ENCODE data around the gene CARD19.
A peak's percentile ranks its signal among the peaks of the same experiment; 100 is the strongest.
"Not testable (repeated sequence)": the region's sequence is repeated elsewhere in the genome, so short reads cannot be mapped to it uniquely, and the experiment has no call there.

CARD19 gene

GRCh38 chr9:93112116-93112863 is 16.3 kb downstream of the CARD19 start:
- intact Hi-C loops (cut with DNase I): loop anchor here (5.0 kb wide), 1 partner anchor 195 kb away; no protein-coding TSS in a partner anchor
- DNase-seq: peak in 5 of 42 donors; percentile 3 to 12 (median 5)

GRCh38 chr9:93112864-93113389 is 16.9 kb downstream of the CARD19 start:
- peak in 8 of 42 donors; percentile 1 to 20 (median 7) for DNase-seq
- intact Hi-C loops (cut with DNase I): loop anchor here (5.0 kb wide), 1 partner anchor 194 kb away; no protein-coding TSS in a partner anchor

GRCh38 chr9:93114169-93114983 is 18.4 kb downstream of the CARD19 start:
- intact Hi-C loops (cut with DNase I): loop anchor here (5.0 kb wide), 1 partner anchor 193 kb away; no protein-coding TSS in a partner anchor
- DNase-seq: peak in 11 of 42 donors; percentile 2 to 38 (median 5)

GRCh38 chr9:93114984-93115335 is 18.9 kb downstream of the CARD19 start:
- DNase-seq: peak in 2 of 42 donors; percentile 2 to 4
- intact Hi-C loops (cut with DNase I): loop anchor here (5.0 kb wide), 1 partner anchor 192 kb away; no protein-coding TSS in a partner anchor

- intact Hi-C loops (cut with DNase I): no loop called here
- DNase-seq: peak in 1 of 42 donors; percentile 1
Observed at GRCh38 chr9:93115486-93116071, 19.6 kb downstream of the CARD19 start.

GRCh38 chr9:93116072-93116961 is 20.3 kb downstream of the CARD19 start:
- DNase-seq: peak in 30 of 42 donors; percentile 17 to 86 (median 58)
- intact Hi-C loops (cut with DNase I): no loop called here

GRCh38 chr9:93117521-93117920 is 21.5 kb downstream of the CARD19 start:
- intact Hi-C loops (cut with DNase I): not testable (repeated sequence)
- peak in 5 of 42 donors; percentile 0 to 34 (median 1) for DNase-seq

GRCh38 chr9:93117924-93118862 is 22.2 kb downstream of the CARD19 start:
- intact Hi-C loops (cut with DNase I): no loop called here
- peak in 9 of 42 donors; percentile 0 to 38 (median 5) for DNase-seq

- peak in 10 of 42 donors; percentile 1 to 36 (median 4) for DNase-seq
- intact Hi-C loops (cut with DNase I): no loop called here
Observed at GRCh38 chr9:93118863-93119702, 23.1 kb downstream of the CARD19 start.

GRCh38 chr9:93119703-93119952 is 23.6 kb downstream of the CARD19 start:
- no peak for DNase-seq
- intact Hi-C loops (cut with DNase I): no loop called here

- peak; percentile 49 to 92 (median 73) for DNase-seq
- intact Hi-C loops (cut with DNase I): no loop called here
Observed at GRCh38 chr9:93119953-93120845, 24.2 kb downstream of the CARD19 start.

GRCh38 chr9:93120846-93121315 is 24.9 kb downstream of the CARD19 start:
- peak in 4 of 42 donors; percentile 1 to 26 (median 9) for DNase-seq
- intact Hi-C loops (cut with DNase I): no loop called here

GRCh38 chr9:93121316-93122241 is 25.6 kb downstream of the CARD19 start:
- DNase-seq: peak in 11 of 42 donors; percentile 2 to 42 (median 9)
- intact Hi-C loops (cut with DNase I): no loop called here

- peak in 12 of 42 donors; percentile 2 to 43 (median 12) for DNase-seq
- intact Hi-C loops (cut with DNase I): no loop called here
Observed at GRCh38 chr9:93122721-93123221, 26.8 kb downstream of the CARD19 start.

All from head of caudate nucleus (tissue), 42 donors.